ENCODE measurements around the gene INO80.

The INO80 gene

DNA sequence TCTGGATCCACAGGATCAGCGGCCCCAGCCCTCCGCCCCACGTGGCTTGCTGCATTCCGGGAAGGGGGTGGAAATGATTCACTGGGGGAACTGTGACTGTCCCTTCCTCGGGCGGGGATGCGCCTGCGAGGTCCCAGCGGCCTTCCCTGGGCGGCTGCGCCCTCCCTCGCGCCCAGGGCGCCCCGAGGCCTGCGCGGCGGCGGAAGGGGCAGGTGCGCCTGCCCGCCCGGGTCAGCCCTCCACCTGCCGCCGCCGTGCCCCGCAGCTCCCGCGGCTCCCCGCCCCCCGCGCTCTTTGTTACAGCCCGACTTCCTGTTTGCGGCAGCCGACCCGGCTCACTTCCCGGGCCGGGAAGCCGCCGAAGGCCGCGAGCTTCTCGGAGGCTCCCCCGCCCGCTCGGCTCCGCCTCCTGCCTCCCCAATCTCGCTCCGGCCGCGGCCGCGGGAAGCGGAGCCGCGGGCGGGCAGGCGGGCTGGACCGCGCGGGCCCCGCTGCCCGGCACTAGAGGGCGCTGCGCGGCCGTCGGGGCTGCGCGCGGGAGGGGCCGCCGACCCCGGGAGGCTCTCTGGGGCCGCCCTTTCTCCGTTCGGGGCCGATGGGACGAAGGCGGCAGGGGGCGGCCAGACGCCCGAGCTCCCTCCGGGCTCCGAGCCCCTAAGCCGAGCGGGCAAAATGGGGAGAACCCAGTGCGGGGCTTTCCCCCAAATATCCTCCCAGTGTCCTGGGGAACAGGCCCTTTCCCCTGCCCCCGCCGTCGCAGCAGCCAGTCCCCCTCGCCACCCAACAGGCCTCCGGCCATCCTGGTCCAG, 174.3 kb downstream of the INO80 start:
- peak; percentile 60 to 67 for DNase-seq

DNA sequence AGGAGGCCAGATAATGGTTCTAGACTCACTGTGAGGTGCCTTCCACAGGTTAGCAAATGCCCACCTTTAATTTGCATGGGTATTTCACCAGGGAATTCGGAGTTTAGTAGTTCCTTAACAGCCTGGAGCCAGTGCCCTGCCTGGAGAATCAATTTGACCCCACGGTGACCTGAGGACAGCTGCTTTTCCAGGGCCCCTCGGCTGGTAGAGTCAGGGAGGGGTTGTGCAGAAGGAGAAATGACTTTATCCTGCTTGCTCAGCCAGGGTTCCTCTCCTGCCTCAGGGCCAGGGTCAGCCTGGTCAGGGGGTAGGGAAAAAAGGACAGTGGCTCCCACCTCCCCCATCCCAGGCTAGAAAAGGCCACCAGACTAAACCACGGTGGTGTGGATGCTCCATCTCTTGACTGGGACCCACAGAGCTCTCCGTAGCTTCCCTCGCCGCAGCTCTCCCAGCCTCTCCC, 175.0 kb downstream of the INO80 start:
- no peak for DNase-seq

DNA sequence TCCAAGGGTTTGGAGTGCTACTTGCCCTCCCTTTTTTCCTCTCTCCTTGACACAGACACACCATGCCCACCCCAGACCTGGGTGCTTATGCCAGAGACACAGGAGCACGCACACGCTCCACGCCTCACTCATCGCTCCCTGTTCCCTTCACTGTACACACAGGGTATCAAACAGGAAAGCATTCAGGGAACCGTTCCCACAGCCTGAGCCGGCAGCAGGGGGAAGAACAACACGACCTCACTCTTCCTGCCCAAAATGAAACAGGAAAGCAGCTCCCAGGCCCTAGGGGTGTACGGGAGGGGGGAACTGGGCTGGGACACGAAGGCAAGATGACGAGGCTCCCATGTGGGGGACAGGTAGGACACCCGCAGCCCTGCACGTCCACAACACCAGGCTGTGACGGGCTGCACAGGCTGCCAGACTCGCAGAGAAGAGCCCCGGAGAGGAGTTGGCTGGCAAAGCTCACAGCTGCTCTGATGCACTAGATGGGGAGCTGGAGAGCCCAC, 175.7 kb downstream of the INO80 start:
- no peak for DNase-seq

DNA sequence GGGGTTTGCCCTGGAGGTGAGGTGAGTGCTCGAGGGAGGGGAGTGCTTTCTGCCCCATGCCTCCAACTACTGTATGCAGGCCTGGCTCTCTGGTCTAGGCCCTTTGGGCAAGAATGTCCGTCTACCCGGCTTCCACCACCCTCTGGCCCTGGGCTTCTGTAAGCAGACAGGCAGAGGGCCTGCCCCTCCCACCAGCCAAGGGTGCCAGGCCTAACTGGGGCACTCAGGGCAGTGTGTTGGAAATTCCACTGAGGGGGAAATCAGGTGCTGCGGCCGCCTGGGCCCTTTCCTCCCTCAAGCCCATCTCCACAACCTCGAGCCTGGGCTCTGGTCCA, 177.6 kb downstream of the INO80 start:
- DNase-seq: no peak

DNA sequence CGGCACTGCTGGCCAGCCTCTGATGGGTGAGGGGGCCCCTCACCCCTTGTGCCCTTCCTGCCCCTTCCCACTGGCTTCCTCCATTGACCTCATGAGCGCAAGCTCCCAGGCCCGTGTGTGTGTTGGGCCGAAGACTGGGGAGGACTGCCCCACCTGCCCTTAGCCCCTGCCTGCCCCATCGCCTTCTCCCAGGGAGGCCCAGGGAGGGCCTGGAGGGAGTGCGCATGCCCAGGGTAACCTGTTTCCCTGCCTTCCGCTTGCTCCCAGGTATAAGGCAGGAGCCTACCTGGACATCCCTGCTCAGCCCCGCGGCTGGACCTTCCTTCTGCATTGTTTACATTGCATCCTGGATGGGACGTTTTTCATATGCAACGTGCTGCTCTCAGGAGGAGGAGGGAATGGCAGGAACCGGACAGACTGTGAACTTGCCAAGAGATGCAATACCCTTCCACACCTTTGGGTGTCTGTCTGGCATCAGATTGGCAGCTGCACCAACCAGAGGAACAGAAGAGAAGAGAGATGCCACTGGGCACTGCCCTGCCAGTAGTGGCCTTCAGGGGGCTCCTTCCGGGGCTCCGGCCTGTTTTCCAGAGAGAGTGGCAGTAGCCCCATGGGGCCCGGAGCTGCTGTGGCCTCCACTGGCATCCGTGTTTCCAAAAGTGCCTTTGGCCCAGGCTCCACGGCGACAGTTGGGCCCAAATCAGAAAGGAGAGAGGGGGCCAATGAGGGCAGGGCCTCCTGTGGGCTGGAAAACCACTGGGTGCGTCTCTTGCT, 178.1 kb downstream of the INO80 start:
- no peak for DNase-seq

DNA sequence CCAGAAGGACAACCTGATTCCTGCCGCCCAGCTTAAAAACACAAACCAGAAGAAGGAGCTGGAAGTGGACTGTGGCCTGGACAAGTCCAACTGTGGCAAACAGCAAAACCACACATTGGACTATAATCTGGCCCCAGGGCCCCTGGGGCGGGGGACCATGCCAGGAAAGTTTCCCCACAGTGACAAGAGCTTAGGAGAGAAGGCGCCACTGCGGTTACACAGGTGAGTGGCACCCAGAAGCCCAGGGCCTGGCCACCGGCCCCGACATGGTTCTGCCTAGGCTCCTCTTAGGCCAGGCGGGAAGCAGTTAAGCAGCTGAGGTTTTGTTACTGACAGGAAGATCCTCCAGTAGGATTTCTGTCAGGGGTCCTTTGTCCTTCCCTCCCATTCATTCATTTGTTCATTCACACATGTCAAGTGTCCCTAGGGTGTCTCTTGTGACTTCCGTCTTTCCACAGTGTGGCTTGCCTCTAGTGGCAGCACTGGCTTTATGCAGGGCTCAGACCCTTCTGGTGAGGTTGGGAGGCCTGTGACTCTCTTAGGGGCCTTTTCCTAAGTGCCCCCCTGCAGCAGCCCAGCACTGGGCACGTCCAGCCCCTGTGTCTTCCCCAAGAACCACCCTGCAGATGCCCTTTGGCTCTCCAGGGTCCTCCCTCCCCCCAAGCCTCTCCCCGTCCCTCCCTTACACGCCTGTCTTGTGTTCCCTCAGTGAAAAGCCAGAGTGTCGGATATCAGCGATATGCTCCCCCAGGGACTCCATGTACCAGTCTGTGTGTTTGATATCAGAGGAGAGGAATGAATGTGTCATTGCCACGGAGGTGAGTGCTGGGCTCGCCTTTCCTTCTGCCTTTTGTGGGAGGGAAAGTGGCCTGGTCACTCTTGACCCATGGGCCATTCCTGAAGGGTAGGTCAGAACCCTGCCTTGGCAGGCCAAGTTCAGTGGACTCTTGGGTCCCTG, 179.1 kb downstream of the INO80 start:
- no peak for DNase-seq

DNA sequence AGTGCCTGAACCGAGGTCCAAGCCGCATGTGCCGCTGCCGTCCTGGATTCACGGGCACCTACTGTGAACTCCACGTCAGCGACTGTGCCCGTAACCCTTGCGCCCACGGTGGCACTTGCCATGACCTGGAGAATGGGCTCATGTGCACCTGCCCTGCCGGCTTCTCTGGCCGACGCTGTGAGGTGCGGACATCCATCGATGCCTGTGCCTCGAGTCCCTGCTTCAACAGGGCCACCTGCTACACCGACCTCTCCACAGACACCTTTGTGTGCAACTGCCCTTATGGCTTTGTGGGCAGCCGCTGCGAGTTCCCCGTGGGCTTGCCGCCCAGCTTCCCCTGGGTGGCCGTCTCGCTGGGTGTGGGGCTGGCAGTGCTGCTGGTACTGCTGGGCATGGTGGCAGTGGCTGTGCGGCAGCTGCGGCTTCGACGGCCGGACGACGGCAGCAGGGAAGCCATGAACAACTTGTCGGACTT, 179.8 kb downstream of the INO80 start:
- no peak for DNase-seq

DNA sequence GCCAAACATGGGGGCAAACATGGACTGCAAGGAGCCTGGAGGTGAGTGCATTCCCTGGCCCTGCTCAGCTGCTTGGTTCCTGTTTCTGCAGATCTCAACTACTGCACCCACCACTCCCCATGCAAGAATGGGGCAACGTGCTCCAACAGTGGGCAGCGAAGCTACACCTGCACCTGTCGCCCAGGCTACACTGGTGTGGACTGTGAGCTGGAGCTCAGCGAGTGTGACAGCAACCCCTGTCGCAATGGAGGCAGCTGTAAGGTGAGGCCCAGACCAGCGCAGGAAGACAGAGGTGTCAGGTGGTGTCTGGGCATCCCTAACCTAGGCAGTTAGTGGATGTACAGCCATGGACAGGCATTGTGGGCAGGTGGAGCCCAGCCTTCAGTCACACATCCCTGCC, 181.6 kb downstream of the INO80 start:
- DNase-seq: no peak

DNA sequence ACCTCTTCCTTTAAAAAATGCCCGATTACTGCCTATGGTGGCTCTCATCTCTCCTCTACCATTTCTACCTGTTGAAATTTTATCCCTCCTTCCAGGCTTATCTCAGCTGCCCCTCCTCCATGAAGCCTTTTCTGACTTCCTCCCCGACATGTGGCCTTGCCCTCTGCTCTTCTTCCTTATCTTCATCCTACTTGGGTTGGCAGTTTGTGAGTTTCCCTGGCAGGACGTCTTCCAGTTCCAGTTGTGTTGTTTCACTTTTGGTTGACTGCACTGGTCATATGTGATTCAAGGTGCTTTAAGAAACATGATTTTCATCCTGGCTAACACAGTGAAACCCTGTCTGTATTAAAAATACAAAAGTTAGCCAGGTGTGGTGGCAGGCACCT, 182.6 kb downstream of the INO80 start:
- DNase-seq: no peak

DNA sequence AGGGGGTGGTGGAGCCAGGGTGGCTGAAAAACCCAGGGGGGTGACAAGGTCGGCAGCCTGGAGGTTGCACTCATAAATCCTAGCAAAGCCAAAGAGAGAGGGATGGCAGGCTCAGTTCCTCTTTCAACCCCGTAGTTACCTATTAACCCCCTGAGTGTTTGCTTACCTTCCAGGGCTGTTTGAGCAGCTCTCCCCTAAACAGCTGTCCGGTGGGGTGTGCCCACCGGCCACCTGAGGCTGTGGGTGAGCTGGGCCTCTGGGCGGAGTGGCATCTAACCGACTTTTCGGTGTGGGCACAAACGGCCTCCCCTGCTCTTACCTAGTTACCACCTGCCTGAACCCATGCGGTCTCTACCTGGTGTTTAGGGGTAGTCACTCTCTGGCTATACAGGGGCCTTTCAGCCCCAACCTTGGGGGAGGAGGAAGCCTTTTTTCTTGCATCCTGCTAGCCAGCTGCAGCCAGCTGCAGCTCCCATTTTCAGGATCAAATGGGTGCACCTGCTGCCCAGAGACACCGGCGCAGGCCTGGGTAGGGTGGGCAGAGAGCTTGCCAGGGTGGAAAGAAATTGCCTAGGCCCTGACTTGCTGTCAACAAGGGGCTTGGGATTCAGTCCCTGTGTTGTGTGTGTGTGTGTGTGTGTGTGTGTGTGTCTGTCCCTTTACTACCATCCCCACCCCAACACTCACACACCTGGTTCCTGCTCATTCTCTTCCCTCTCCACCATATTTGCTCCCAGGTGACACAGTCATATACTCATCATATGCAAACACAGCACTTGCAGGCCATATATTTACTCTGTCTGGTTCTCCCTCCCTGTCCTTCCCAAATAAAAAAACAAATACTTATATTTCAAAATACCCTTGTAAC, 183.2 kb downstream of the INO80 start:
- DNase-seq: no peak

DNA sequence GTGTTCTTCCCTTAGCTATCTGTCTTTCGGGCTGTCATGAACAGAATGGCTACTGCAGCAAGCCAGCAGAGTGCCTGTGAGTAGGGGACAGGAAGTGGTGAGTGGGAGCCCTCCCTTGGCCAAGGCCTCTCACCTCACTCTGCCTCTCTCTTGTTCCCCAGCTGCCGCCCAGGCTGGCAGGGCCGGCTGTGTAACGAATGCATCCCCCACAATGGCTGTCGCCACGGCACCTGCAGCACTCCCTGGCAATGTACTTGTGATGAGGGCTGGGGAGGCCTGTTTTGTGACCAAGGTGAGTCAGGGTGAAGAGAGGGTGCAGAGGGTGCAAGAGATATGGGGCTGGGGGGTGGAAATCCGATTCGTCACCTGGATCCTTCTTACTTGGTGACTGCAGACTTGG, 183.9 kb downstream of the INO80 start:
- no peak for DNase-seq

DNA sequence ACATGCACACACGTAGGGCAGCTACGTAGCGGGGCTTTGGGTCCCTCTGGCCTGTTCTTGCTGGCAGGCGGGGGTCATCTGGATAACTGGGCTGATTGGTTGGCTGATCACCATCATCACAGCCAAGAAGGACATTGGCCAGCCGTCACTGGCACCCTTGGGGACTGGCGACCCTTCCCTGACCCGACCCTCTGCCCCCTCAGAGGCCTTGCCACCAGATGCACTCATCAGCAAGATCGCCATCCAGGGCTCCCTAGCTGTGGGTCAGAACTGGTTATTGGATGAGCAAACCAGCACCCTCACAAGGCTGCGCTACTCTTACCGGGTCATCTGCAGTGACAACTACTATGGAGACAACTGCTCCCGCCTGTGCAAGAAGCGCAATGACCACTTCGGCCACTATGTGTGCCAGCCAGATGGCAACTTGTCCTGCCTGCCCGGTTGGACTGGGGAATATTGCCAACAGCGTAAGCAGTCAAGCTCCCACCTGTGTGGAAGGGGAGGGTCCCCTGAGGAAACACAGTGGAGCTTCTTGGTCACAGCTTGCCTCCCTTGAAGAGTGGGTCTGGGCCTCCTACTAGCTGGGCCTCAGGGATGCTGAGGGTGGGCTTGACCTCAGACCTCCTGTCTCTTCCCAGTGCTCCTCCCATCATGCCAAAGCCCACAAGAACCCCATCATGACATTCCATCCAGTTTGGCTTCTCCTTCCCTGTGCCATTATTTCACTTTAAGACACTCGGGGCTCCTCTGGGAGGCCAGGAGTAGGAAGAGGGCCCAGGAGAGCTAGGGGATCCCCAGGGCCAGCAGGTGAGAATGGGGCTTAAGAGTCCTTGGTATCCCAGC, 184.6 kb downstream of the INO80 start:
- DNase-seq: no peak

DNA sequence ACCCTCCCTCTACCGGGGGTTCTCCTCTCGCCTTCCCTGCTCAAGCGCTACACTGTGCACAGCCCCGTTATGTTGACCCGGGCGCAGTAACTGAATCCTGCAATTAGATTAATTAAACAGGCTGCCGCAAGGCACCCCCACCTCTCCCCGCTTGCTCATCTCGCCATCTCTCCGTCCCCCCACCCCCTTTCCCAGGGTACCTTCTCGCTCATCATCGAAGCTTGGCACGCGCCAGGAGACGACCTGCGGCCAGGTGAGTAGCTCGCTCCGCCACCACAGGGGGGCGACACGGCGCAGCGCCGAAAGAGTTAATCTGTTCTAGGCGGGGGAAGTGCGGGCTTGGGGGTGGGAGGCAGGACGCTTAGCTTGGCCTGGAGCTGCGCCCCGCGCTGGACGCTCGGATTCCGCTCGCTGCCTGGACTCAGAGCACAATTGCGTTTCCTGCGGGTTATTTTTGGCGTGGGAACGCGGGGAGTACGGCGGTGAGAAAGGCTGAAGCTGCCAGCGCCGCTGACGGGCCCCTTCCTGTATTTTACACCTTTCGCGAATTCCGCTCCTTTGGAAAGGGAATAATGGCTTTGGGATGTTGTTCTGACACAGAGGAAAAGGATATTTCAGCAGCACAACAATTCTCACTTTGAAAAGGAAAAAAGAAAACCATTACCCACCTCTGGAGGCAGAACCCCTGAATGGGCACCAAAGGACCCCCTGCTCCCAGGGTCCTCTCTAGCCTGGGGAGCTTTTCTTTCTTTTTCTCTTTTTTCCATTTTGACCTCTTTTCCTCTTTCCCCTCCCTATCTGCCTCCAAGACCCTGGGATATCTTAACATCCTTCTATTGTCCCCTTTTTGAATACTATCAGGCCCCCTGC, 185.4 kb downstream of the INO80 start:
- peak in 1 of 2 donors; percentile 47 for DNase-seq

DNA sequence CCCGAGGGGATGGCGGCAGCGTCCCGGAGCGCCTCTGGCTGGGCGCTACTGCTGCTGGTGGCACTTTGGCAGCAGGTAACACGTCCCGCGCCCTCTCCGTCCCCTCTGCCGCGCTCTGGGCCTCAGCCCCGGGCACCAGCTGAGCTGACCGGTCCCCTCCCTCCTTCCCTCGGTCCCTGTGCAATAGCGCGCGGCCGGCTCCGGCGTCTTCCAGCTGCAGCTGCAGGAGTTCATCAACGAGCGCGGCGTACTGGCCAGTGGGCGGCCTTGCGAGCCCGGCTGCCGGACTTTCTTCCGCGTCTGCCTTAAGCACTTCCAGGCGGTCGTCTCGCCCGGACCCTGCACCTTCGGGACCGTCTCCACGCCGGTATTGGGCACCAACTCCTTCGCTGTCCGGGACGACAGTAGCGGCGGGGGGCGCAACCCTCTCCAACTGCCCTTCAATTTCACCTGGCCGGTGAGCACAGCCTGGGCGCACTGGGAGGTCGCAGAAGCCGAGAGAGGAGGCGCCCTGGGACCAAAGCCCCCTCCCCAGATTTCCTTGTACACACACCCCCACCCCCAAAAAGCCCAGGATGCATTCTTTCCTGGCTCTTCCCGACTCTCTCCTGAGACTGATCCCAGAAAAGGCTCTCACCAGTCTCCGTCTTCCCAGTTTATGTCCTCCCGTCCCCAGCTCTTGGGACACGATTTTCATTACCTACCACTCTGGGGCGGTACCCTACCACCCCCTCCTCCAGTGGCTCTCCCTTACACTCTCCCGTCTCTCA, 186.2 kb downstream of the INO80 start:
- no peak for DNase-seq

Data from stimulated activated CD4-positive, alpha-beta T cell treated with anti-CD3 and anti-CD28 coated beads, Interleukin-2, amount 100 ng/mL, for 48 hours (primary cell).